ENCODE results near the gene ZFP82. TPM values are rescaled to one million over a fixed set of nuclear protein-coding genes. Genes with fewer than 3 reads are reported as not detected.

ZFP82 gene
- total RNA-seq, 2 donors from 2014 or later, result 3.3 to 5.8 TPM

GRCh38 chr19:36401475-36401874, 17.0 kb downstream of the ZFP82 start:
- Mint-ChIP-seq H3K36me3 (peaks cover 65% of the 10 kb centered on the region), H3K27ac (no peak overlapping the region), H3K4me1 (ENCODE audit: low read depth in 2 of 2) (peaks cover 0 to 5% of the 10 kb centered on the region in 2 donors), H3K27me3 (no peaks in the 10 kb centered on the region), H3K9me3 (peaks cover 14% of the 10 kb centered on the region), H3K4me3 (no peak overlapping the region)
- DNase-seq (ENCODE audit: low spot score) (no peak), ATAC-seq (no peak)

DNA sequence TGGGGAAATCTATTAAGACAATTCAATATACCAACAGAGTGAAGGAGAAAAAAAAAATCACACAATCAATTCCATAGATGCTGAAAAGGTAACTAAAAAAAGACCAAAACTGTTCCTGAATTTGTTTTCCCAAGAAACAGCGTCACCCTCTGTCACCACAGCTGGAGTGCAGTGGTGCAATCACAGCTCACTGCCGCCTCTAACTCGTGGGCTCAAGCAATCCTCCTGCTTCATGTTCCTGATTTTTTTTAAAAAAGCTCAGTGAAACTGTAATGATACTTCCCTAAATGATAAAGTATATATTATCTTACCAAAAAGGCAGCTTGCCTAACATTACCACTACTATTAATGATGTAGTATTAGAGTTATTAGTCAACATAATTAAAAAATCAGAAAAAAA, 19.9 kb downstream of the ZFP82 start:
- H3K9me3 Mint-ChIP-seq, result peaks cover 22% of the 10 kb centered on the region
- H3K4me3 Mint-ChIP-seq, result no peak overlapping the region
- no peak for DNase-seq (ENCODE audit: low spot score)
- H3K27ac Mint-ChIP-seq, result no peak overlapping the region
- ATAC-seq, result no peak
- H3K4me1 Mint-ChIP-seq (ENCODE audit: low read depth in 2 of 2), result peaks cover 0 to 5% of the 10 kb centered on the region in 2 donors
- peaks cover 66% of the 10 kb centered on the region for H3K36me3 Mint-ChIP-seq
- H3K27me3 Mint-ChIP-seq, result no peaks in the 10 kb centered on the region

GRCh38 chr19:36392916-36393673, 25.3 kb downstream of the ZFP82 start:
- Mint-ChIP-seq H3K9me3 (peaks cover 28% of the 10 kb centered on the region), H3K4me1 (ENCODE audit: low read depth in 2 of 2) (no peaks in the 10 kb centered on the region), H3K27me3 (no peaks in the 10 kb centered on the region), H3K27ac (no peak overlapping the region), H3K4me3 (no peak overlapping the region), H3K36me3 (peaks cover 65% of the 10 kb centered on the region)
- ATAC-seq, result no peak
- DNase-seq (ENCODE audit: low spot score), result no peak

- ATAC-seq, result no peak
- Mint-ChIP-seq H3K36me3 (no peaks in the 10 kb centered on the region), H3K9me3 (no peaks in the 10 kb centered on the region), H3K27ac (peak overlapping the region in 1 of 2 donors; percentile 82), H3K4me1 (ENCODE audit: low read depth in 2 of 2) (peaks cover 18 to 19% of the 10 kb centered on the region in 2 donors), H3K4me3 (peak overlapping the region; percentile 90), H3K27me3 (no peaks in the 10 kb centered on the region)
- no peak for DNase-seq (ENCODE audit: low spot score)
Measured at GRCh38 chr19:36379510-36379819, 39.0 kb downstream of the ZFP82 start.

- H3K4me1 Mint-ChIP-seq (ENCODE audit: low read depth in 2 of 2), result peaks cover 18 to 19% of the 10 kb centered on the region in 2 donors
- peak within 1 kb of the TSS; percentile 82 to 89 for H3K27ac Mint-ChIP-seq
- ATAC-seq, result peak; percentile 99 to 100
- peak; percentile 97 for DNase-seq (ENCODE audit: low spot score)
- H3K36me3 Mint-ChIP-seq, result no peaks in the 10 kb centered on the region
- no peaks in the 10 kb centered on the region for H3K27me3 Mint-ChIP-seq
- no peaks in the 10 kb centered on the region for H3K9me3 Mint-ChIP-seq
- H3K4me3 Mint-ChIP-seq, result peak within 1 kb of the TSS; percentile 90
Measured at GRCh38 chr19:36378625-36379509, 39.6 kb downstream of the ZFP82 start, which contains the start of gene ZFP14. Gene ZFP14 (minus strand): TSS chr19:36379201. CDS start chr19:36367892, 11,309 bp downstream.

- H3K36me3 Mint-ChIP-seq, result peaks cover 3% of the 10 kb centered on the region
- H3K4me3 Mint-ChIP-seq, result peak overlapping the region; percentile 90
- peak overlapping the region; percentile 82 to 89 for H3K27ac Mint-ChIP-seq
- DNase-seq (ENCODE audit: low spot score) (no peak), ATAC-seq (no peak)
- peaks cover 18 to 22% of the 10 kb centered on the region in 2 donors for H3K4me1 Mint-ChIP-seq (ENCODE audit: low read depth in 2 of 2)
- no peaks in the 10 kb centered on the region for H3K9me3 Mint-ChIP-seq
- no peaks in the 10 kb centered on the region for H3K27me3 Mint-ChIP-seq
Measured at GRCh38 chr19:36377541-36378178, 40.8 kb downstream of the ZFP82 start.

- peaks cover 3% of the 10 kb centered on the region for H3K9me3 Mint-ChIP-seq
- H3K27me3 Mint-ChIP-seq, result no peaks in the 10 kb centered on the region
- ATAC-seq (no peak), DNase-seq (ENCODE audit: low spot score) (no peak)
- H3K36me3 Mint-ChIP-seq, result peaks cover 17% of the 10 kb centered on the region
- no peak overlapping the region for H3K27ac Mint-ChIP-seq
- H3K4me1 Mint-ChIP-seq (ENCODE audit: low read depth in 2 of 2), result peaks cover 15 to 22% of the 10 kb centered on the region in 2 donors
- H3K4me3 Mint-ChIP-seq, result no peak overlapping the region
Measured at GRCh38 chr19:36373638-36374156, 44.7 kb downstream of the ZFP82 start.

- no peak for DNase-seq (ENCODE audit: low spot score)
Measured at GRCh38 chr19:36371886-36372285, 46.6 kb downstream of the ZFP82 start.

GRCh38 chr19:36363845-36364244, 54.6 kb downstream of the ZFP82 start:
- Mint-ChIP-seq H3K9me3 (no peaks in the 10 kb centered on the region), H3K36me3 (peaks cover 27% of the 10 kb centered on the region), H3K27me3 (no peaks in the 10 kb centered on the region), H3K27ac (no peak overlapping the region), H3K4me3 (no peak overlapping the region), H3K4me1 (ENCODE audit: low read depth in 2 of 2) (no peaks in the 10 kb centered on the region)
- DNase-seq (ENCODE audit: low spot score), result no peak
- no peak for ATAC-seq

More at GRCh38 chr19:36371886-36372285, 46.6 kb downstream of the ZFP82 start:
- Mint-ChIP-seq H3K27ac (no peak overlapping the region), H3K4me3 (no peak overlapping the region), H3K4me1 (ENCODE audit: low read depth in 2 of 2) (peaks cover 2 to 7% of the 10 kb centered on the region in 2 donors), H3K27me3 (no peaks in the 10 kb centered on the region), H3K9me3 (peaks cover 3% of the 10 kb centered on the region), H3K36me3 (peaks cover 17% of the 10 kb centered on the region)
- ATAC-seq, result no peak

Other genes with a start within 250 kb of the ZFP82 start
- gene ZNF565, start 204.0 kb downstream of the ZFP82 start, total RNA-seq, result 1 to 10 TPM; 3.2 to 4.3 TPM
- 10 to 100 TPM; 72.4 to 72.8 TPM for gene ZNF146, start 203.5 kb downstream of the ZFP82 start, total RNA-seq
- 1 to 10 TPM; 2.3 to 5.1 TPM for gene ZFP14, start 39.4 kb downstream of the ZFP82 start, total RNA-seq
- 1 to 10 TPM; 7.3 to 8.3 TPM for gene ZNF566, start 70.9 kb upstream of the ZFP82 start, total RNA-seq
- 1 to 10 TPM; 6.0 to 7.1 TPM for gene ZNF260, start 109.6 kb upstream of the ZFP82 start, total RNA-seq
- 10 to 100 TPM; 11.0 to 14.6 TPM for gene ZNF529, start 154.6 kb upstream of the ZFP82 start, total RNA-seq
- gene ZNF382, start 186.7 kb upstream of the ZFP82 start, total RNA-seq, result 1 to 10 TPM; 3.0 to 3.9 TPM
- gene ZNF461, start 248.2 kb upstream of the ZFP82 start, total RNA-seq, result 10 to 100 TPM in 1 of 2 donors, 1 to 10 TPM in 1; 5.9 to 10.8 TPM